HUES6 (cell line): ENCODE results near the gene FOLH1.
"Not testable (repeated sequence)": the region's sequence is repeated elsewhere in the genome, so short reads cannot be mapped to it uniquely, and the experiment has no call there.

Experiments
- H3K27ac ChIP-seq: 2 replicates; pipeline ENCODE4 v1.7.0; 2013; ENCODE audit warnings: low read depth, mild to moderate bottlenecking, low read length, inconsistent platforms
- H3K27me3 ChIP-seq: 2 replicates; pipeline ENCODE4 v1.6.1; 2013; ENCODE audit warnings: low read length; ENCODE audit not compliant: control insufficient read depth, insufficient read depth
- H3K36me3 ChIP-seq: 2 replicates; pipeline ENCODE4 v1.6.1; 2013; ENCODE audit warnings: low read length; ENCODE audit not compliant: control insufficient read depth, insufficient read depth
- H3K4me1 ChIP-seq: 2 replicates; pipeline ENCODE4 v1.6.1; 2013; ENCODE audit warnings: low read length; ENCODE audit not compliant: control insufficient read depth, insufficient read depth
- H3K4me3 ChIP-seq: 2 replicates; pipeline ENCODE4 v1.5.1; 2013; ENCODE audit warnings: low read depth, low read length
- H3K9ac ChIP-seq: one replicate; pipeline ENCODE4 v1.6.1; 2013; ENCODE audit warnings: mild to moderate bottlenecking, low read length
- H3K9me3 ChIP-seq: 2 replicates; pipeline ENCODE4 v1.6.1; 2013; ENCODE audit warnings: low read depth, low read length; ENCODE audit not compliant: control insufficient read depth, insufficient read depth

The FOLH1 gene

DNA sequence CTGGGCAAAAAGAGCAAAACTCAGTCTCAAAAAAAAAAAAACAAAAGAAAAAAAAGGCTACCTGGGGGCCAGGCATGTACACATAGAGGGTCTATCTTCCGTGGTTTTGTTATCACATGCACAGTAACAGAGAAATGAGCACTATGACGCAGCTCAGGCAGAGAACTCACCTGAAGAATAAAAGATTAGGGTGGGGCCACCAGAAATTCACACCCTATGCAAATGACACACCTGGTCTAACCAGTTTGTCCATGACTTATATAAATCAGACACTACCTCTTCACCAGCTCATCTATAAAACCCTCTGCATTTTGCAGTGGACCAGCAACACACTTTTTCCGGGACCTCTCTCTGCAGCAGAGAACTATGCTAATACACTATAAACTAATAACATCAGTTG, 30.5 kb downstream of the FOLH1 start:
- not testable (repeated sequence) for H3K9me3 ChIP-seq, H3K27me3 ChIP-seq, H3K4me1 ChIP-seq, H3K4me3 ChIP-seq, H3K27ac ChIP-seq, H3K9ac ChIP-seq, H3K36me3 ChIP-seq

DNA sequence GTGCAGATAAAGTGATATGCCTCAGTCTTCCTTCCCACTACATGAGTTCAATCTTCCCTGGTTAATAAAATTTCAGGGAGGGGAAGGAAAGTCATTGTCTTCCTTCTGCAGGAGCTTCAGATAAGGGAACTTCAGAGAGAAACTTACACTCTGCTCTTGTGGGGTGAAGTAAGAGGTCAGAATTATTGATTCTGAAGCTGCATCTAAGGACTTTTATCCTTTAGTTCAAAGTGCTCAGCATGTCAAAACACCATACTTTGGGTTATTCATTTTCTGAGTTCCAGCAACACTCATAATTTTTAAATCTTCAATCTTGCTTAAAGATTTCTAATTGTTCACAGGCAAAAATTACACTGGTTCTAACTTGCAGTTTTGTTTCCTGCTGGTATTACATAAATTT, 33.0 kb downstream of the FOLH1 start:
- H3K9ac ChIP-seq, H3K9me3 ChIP-seq, H3K27me3 ChIP-seq, H3K4me3 ChIP-seq, H3K36me3 ChIP-seq, H3K27ac ChIP-seq, H3K4me1 ChIP-seq: not testable (repeated sequence)

- H3K9me3 ChIP-seq, H3K9ac ChIP-seq, H3K27me3 ChIP-seq, H3K27ac ChIP-seq, H3K36me3 ChIP-seq, H3K4me3 ChIP-seq, H3K4me1 ChIP-seq: not testable (repeated sequence)
Measured at GRCh38 chr11:49174691-49175366, 33.6 kb downstream of the FOLH1 start.

DNA sequence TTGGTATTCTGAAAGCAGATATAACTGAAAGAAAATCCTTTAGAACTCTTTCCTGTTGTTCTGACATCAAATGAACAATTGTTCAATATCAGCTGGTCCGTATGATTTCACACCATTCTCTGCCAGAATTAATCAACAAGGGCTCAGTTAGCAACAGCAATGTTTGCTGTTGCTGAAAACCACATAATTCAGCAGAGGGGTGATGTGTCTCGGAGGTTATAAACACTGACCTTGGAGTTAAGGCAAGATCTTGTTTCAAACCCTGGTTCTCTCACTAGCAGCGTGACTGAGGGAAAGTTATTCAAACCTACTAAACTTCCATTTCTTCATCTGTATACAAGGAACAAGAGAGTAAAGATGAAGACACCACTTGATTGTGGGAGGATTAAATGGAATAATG, 36.8 kb downstream of the FOLH1 start:
- H3K9me3 ChIP-seq, H3K9ac ChIP-seq, H3K27ac ChIP-seq, H3K4me1 ChIP-seq, H3K4me3 ChIP-seq, H3K27me3 ChIP-seq, H3K36me3 ChIP-seq: not testable (repeated sequence)

DNA sequence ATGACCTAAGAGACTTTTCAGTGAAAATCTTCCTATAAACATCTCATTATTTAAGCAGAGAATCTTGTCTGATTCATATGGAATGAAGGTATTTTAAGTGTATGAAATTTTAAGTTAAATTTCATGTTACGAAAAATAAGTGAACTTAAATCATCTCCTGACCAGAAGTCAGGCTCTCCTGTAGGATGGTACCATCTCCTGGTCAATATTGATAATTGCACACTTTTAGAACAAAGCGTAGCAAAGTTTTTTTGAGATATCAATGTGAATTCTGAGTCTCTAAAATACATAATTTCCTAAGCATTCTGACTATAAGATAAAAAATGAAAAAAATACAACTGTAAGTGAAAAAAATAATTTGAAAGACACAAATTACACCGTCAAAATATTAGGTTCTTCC, 38.8 kb downstream of the FOLH1 start:
- not testable (repeated sequence) for H3K27me3 ChIP-seq, H3K9ac ChIP-seq, H3K36me3 ChIP-seq, H3K27ac ChIP-seq, H3K4me1 ChIP-seq, H3K4me3 ChIP-seq, H3K9me3 ChIP-seq

DNA sequence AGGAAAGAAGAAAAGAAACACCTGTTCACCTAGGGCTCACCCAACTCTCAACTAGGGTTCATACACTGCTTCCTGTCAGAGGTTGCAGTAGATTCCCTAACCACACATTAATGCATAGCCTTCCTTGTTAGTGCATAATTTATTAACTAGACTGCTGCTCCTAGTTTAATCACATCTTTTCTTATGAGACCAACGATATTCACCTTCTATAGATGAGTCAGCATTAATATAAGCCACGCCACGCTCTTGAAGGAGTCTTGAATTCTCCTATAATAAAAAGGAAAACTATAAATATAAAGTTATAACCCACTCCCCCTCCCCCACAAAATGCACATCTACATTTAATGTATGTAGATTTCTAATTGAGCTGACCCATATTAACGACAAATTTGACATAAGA, 39.4 kb downstream of the FOLH1 start:
- H3K27ac ChIP-seq, H3K9ac ChIP-seq, H3K36me3 ChIP-seq, H3K9me3 ChIP-seq, H3K4me1 ChIP-seq, H3K4me3 ChIP-seq, H3K27me3 ChIP-seq: not testable (repeated sequence)

GRCh38 chr11:49151211-49151610, 57.2 kb downstream of the FOLH1 start:
- H3K4me1 ChIP-seq, result no peaks in the 10 kb centered on the region
- H3K36me3 ChIP-seq, result no peaks in the 10 kb centered on the region
- H3K9me3 ChIP-seq, result peaks cover 2% of the 10 kb centered on the region; the same call in 1 of the 2 replicates
- H3K27ac ChIP-seq, result no peak overlapping the region
- no peaks in the 10 kb centered on the region for H3K27me3 ChIP-seq
- no peak overlapping the region for H3K4me3 ChIP-seq
- no peak overlapping the region for H3K9ac ChIP-seq

DNA sequence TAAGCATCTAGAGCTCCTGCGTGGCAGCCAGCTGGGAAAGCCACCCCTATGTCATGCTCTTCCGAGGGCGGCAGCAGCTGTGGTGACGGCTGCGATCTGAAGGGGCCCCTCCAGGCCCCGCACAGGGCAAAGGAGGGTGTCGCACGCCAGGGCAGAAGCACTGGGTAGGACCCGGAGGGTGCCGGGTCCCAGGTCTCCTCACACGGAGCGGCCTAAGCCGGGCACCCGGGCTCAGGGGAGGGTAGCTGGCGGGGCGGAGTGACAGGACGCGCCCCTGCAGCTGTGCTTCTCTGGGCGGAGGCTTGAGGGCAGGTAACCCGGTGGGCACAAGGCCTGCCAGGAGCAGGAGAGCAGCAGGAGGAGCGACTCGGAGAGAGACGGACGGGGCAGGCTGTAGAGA, 106.0 kb downstream of the FOLH1 start:
- H3K9me3 ChIP-seq, result peaks cover 18% of the 10 kb centered on the region; the same call in 1 of the 2 replicates
- H3K9ac ChIP-seq, H3K36me3 ChIP-seq, H3K27ac ChIP-seq, H3K4me1 ChIP-seq, H3K4me3 ChIP-seq, H3K27me3 ChIP-seq: not testable (repeated sequence)
